ENCODE data around the gene SYT11.
A peak's percentile ranks its signal among the peaks of the same experiment; 100 is the strongest.
"Not testable (repeated sequence)": the region's sequence is repeated elsewhere in the genome, so short reads cannot be mapped to it uniquely, and the experiment has no call there.

Gene SYT11

DNA sequence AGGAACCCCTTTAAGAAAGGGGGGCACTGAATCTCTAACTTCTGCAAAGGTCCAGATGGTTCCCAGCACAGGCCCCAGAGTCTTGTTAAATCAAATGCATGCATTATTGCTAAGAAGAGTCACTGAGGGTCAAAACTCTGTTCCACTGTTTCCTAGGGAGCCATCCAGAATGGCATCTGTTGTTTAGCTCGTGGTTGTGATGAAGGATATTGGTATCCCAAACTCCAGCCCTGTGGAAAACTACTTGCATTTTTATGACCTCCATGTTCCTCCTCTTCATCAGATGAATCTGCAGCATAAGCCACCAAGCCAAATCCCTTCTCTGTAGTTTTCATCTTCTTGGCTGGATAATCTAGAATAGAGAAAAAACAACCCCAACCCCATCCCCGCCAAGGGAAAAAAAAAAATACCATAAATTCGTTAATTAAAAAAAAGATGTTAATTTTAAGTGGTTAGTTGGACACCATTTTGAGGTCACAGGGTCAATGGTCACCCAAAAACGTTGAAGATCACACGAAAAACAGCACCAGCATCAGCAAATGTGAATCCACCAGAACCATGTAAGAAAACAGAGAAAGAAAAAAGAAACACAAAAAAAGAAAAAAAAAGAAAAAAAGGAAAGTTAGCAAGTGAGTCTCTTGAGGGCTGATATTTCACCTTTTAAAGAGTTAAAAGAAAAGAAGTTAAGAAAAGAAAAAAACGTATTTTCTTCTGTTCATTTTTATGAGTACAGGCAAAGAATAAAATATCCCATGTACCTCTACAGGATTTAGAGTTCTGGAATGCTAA, 54.8 kb downstream of the SYT11 start:
- TF ChIP-seq CTCF (IDR thresholded peaks at IDR 0.05) (no peak), ZFX (IDR thresholded peaks at IDR 0.05; ENCODE audit: borderline replicate concordance) (no peak)
- H3K27ac ChIP-seq: 0 out of 2 replicates have a peak overlapping the region, but pooled peaks have one; percentile 81

GRCh38 chr1:155918660-155919059, 59.3 kb downstream of the SYT11 start:
- no peak overlapping the region for H3K27ac ChIP-seq
- TF ChIP-seq ZFX (IDR thresholded peaks at IDR 0.05; ENCODE audit: borderline replicate concordance) (no peak), CTCF (IDR thresholded peaks at IDR 0.05) (no peak)

DNA sequence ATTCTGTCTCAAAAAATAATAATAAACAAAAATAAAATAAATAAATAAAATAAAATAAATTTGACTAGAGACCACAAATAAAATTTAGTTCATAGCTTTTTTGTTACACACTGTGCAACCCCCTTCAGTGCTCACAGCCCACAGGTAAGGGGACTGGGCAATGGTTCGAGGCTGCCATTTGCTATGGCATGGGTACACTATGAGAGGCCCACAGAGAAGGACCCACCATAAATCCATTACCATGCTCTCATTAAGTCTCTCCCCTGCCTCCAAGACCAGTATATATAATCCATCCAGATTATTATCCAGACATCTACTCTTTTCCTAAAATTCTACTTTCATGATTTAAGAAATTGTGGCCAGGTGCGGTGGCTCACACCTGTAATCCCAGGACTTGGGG, 60.4 kb downstream of the SYT11 start:
- no peak overlapping the region for H3K27ac ChIP-seq
- no peak for TF ChIP-seq CTCF (IDR thresholded peaks at IDR 0.05)
- no peak for TF ChIP-seq ZFX (IDR thresholded peaks at IDR 0.05; ENCODE audit: borderline replicate concordance)

- TF ChIP-seq CTCF (IDR thresholded peaks at IDR 0.05) (no peak), ZFX (IDR thresholded peaks at IDR 0.05; ENCODE audit: borderline replicate concordance) (no peak)
- H3K27ac ChIP-seq: no peak overlapping the region
Observed at GRCh38 chr1:155920717-155921116, 61.4 kb downstream of the SYT11 start.

DNA sequence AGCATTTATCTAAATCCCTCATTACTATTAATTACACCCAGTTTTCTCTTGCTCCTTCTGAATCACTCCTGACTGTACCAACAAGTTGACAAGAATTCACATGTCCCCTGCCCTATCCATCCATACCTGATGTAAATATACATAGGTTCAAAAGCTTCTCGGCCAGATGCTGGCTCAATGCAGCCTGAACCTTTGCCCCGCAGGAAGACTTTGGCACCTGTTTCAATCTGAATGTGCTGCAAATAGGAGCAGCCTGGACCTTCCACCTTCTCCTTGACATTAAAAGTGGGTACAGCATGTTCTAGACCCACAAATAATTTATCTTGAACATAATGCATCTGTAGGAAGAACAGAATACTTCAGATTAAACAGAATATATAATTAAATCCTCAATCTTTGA, 66.1 kb downstream of the SYT11 start:
- no peak overlapping the region for H3K27ac ChIP-seq
- TF ChIP-seq CTCF (IDR thresholded peaks at IDR 0.05): no peak
- TF ChIP-seq ZFX (IDR thresholded peaks at IDR 0.05; ENCODE audit: borderline replicate concordance): no peak

DNA sequence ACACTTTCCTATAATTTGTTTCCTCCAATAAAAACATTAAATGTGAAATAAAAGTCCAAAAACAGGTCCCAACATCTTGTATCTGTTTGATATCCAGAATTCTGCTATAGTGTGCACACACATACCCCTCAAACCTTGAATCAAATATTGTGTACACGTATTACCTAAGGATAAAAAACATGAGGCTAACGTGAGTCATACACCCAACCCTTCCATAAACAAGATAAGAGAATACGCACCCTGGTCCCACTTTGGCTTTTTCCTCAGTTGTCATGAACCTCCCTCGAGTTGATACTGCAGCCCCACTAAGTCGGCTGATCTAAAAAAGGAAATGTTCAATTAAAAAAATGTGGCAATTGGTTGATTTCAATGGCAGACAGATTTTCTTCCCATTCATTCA, 69.7 kb downstream of the SYT11 start:
- no peak for TF ChIP-seq CTCF (IDR thresholded peaks at IDR 0.05)
- no peak for TF ChIP-seq ZFX (IDR thresholded peaks at IDR 0.05; ENCODE audit: borderline replicate concordance)
- no peak overlapping the region for H3K27ac ChIP-seq

DNA sequence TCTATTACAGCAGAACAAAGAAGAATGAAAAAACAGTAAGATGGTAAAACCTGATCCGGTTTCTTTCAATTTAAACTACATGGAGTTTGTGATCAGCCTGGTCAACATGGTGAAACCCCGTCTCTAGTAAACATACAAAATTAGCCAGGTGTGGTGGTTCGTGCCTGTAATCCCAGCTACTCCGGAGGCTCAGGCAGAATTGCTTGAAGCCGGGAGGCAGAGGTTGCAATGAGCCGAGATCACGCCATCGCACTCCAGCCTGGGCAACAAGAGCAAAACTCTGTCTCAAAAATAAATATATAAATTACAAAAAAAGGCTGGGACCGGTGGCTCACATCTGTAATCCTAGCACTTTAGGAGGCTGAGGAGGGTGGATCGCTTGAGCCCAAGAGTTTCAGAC, 71.4 kb downstream of the SYT11 start:
- not testable (repeated sequence) for H3K27ac ChIP-seq

All from 22Rv1 (cell line).